ENCODE measurements around the gene FHIP2A.

DNA sequence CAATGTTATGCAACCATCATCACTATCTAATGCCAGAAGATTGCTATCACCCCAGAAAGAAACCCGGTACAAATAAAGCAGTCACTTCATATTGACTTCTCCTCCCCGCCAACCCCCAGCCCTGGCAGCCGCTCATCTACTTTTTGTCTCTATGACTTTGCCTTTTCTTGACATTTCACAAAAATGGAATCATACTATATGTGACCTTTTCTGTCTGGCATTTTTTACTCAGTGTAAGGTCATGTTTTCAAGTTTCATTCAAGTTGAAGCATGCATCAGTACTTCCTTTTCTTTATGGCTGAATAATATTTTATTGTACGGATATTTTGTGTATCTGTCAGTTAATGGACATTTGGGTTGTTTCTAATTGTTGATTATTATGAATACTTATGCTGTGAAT lies 28.1 kb downstream of the FHIP2A start:
- TF ChIP-seq, protein P1, sequence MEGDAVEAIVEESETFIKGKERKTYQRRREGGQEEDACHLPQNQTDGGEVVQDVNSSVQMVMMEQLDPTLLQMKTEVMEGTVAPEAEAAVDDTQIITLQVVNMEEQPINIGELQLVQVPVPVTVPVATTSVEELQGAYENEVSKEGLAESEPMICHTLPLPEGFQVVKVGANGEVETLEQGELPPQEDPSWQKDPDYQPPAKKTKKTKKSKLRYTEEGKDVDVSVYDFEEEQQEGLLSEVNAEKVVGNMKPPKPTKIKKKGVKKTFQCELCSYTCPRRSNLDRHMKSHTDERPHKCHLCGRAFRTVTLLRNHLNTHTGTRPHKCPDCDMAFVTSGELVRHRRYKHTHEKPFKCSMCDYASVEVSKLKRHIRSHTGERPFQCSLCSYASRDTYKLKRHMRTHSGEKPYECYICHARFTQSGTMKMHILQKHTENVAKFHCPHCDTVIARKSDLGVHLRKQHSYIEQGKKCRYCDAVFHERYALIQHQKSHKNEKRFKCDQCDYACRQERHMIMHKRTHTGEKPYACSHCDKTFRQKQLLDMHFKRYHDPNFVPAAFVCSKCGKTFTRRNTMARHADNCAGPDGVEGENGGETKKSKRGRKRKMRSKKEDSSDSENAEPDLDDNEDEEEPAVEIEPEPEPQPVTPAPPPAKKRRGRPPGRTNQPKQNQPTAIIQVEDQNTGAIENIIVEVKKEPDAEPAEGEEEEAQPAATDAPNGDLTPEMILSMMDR (IDR thresholded peaks at IDR 0.05 in 8 of 11, conservative IDR thresholded peaks at IDR 0.05 in 3 of 11) = no peak
- no peak for TF ChIP-seq POLR2A (IDR thresholded peaks at IDR 0.05)

Data from spleen (tissue), 7 donors.